IgD-negative memory B cell (primary cell): ENCODE data around the gene USP21. TPM values are rescaled to one million over a fixed set of nuclear protein-coding genes. Genes with fewer than 3 reads are reported as not detected.

Experiments used
- H3K27ac Mint-ChIP-seq, 3 donors: one replicate each; pipeline ENCODE4 v1.8.0; 2020 to 2022; ENCODE audit warnings: mild to moderate bottlenecking in 3 of 3, mixed read lengths in 3 of 3, moderate library complexity in 1 of 3
- H3K27me3 Mint-ChIP-seq: one replicate; pipeline ENCODE4 v1.8.0; 2021; ENCODE audit warnings: mixed read lengths
- H3K36me3 Mint-ChIP-seq: one replicate; pipeline ENCODE4 v1.8.0; 2020; ENCODE audit warnings: mild to moderate bottlenecking, mixed read lengths
- H3K4me1 Mint-ChIP-seq, 3 donors: one replicate each; pipeline ENCODE4 v1.8.0; 2020 to 2022; ENCODE audit warnings: mixed read lengths in 3 of 3, mild to moderate bottlenecking in 1 of 3
- H3K4me3 Mint-ChIP-seq, 4 donors: one replicate each; pipeline ENCODE4 v1.8.0; 2020 to 2022; ENCODE audit warnings: mild to moderate bottlenecking in 4 of 4, mixed read lengths in 4 of 4, moderate library complexity in 3 of 4
- H3K9me3 Mint-ChIP-seq, 3 donors: one replicate each; pipeline ENCODE4 v1.8.0; 2020 to 2021; ENCODE audit warnings: mixed read lengths in 3 of 3, mild to moderate bottlenecking in 1 of 3
- polyA plus RNA-seq: library from polyadenylated mRNA; unstranded; fragments of 300-500 nt; fragmentation: Illumina TruSeq; gene quantifications from one replicate; pipeline ENCODE4 v1.2.3, GENCODE V29; 2021

Gene USP21
- polyA plus RNA-seq, 1 donor from 2014 or later = 30.1 TPM

GRCh38 chr1:161199506-161200139 is 40.3 kb downstream of the USP21 start:
- Mint-ChIP-seq H3K4me1 (peaks cover 16 to 36% (median 27%) of the 10 kb centered on the region in 3 donors), H3K36me3 (peaks cover 5% of the 10 kb centered on the region), H3K27me3 (no peaks in the 10 kb centered on the region), H3K9me3 (no peaks in the 10 kb centered on the region), H3K4me3 (no peak overlapping the region), H3K27ac (peak overlapping the region in 1 of 3 donors; percentile 59)

DNA sequence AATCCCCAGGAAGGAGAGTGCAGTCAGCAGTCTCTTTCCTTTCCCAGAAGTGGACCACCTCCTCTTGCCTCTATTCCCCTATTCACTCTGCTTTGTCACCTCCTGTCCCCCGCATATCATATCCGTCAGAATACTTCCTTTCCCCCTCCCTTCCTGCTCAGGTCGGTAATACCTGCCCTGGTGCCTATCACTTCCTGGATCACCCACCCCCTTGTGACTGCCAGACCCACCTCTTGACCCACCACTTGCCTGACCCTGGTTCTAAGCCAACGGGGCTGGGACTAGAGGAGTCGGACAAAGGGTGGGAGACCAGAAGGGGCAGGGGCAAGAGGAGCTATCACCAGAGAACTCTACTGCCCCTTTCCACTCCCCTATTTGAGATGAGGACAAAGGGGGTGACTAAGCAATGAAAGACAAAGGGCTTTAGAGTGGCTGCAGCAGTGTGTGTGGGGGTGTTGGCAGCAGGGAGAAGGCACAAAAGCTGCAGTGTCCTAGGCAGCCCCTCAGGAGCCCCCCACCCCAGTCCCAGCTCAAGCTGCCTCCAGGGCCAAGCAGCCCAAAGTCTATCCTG is 41.2 kb downstream of the USP21 start:
- peaks cover 8 to 33% (median 22%) of the 10 kb centered on the region in 3 donors for H3K4me1 Mint-ChIP-seq
- no peaks in the 10 kb centered on the region for H3K27me3 Mint-ChIP-seq
- H3K9me3 Mint-ChIP-seq = no peaks in the 10 kb centered on the region
- H3K36me3 Mint-ChIP-seq = peaks cover 5% of the 10 kb centered on the region
- H3K4me3 Mint-ChIP-seq = peak overlapping the region in 3 of 4 donors; percentile 18 to 73 (median 72)
- peak overlapping the region in 1 of 3 donors; percentile 59 for H3K27ac Mint-ChIP-seq

DNA sequence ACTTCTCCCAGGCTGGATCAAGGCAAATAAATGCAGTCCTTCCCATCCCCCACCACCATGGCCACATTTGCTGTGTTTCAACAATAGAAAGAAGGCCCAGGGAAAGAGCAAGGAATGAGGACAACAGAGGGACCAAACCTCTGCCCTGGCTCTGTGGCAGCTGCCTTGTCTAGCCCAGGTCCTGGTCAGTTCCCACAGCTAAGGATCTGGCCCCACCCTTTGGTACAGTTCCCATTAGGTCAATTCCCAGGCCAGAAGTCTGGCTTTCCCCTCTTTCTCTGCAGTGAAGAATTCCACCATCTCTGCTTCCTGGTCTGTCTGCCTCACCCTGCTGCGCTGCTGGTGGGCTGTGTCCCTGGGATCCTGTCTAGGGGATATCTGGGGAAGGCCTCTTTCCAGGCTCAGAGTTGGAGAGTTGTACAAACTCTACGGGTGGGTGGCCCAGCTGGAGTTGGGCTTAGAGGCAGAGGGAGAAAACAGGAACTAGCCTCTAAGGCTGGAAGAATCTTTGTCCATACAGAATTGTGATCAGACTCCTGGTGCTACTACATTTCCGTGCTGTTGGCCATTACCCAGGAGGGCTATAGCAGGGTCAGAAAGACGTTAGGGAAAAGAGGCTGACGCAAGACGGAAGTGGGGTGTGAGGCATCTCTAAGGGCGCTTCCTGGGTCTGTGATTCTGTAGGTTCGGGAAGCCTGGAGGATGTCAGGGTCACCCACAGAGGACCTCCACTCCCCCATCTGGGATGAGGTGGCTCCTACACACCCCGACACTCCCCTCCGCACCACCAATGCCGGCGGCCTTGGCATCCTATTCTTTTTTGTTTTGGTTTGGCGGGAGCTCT is 41.9 kb downstream of the USP21 start:
- H3K27ac Mint-ChIP-seq = peak overlapping the region; percentile 93 to 97 (median 97)
- H3K4me3 Mint-ChIP-seq = peak overlapping the region; percentile 90 to 98 (median 96)
- H3K36me3 Mint-ChIP-seq = peaks cover 7% of the 10 kb centered on the region
- peaks cover 6 to 35% (median 22%) of the 10 kb centered on the region in 3 donors for H3K4me1 Mint-ChIP-seq
- H3K27me3 Mint-ChIP-seq = no peaks in the 10 kb centered on the region
- H3K9me3 Mint-ChIP-seq = no peaks in the 10 kb centered on the region

DNA sequence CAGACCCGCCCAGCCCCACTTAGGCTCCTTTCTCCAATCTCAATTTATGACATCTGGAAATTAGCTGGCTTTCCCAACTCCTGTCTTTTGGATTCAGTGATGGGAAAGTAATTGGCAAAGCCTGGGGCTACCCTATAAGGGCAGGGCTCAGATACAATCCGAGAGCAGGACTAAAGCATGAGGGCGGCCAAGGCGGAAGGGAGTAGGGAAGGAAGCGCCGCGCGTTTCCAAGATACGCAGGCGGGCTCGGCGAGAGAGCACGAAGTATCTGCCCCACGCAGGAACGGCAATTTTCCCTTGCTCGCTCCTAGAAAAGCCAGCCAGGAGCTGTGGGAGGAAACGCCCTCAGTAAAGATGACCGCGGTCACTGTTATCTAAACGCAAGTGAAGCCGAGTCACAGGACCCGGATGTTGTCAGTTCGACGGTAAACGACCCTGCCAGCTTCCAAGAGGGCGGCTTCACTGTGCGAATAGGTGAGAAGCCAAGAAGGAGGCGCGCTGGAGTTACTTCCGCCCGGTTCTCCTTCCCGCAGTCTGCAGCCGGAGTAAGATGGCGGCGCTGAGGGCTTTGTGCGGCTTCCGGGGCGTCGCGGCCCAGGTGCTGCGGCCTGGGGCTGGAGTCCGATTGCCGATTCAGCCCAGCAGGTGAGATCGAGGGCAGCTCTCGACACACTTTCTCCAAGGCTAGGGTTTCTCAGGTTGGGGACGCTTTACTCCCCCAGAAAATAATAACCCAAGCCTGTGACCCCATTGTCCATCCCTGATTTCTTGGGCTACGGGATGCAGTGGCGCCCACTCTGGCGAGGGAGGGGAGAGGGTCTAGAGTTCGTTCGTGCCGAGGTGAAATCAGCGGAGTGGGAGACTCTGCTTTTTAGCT is 42.8 kb downstream of the USP21 start, which contains the start of gene NDUFS2:
Gene NDUFS2 (plus strand): TSS at position 532 of the 877 bp plus-strand sequence. CDS start 19 bp downstream, at position 551.
- peaks cover 7% of the 10 kb centered on the region for H3K36me3 Mint-ChIP-seq
- no peaks in the 10 kb centered on the region for H3K9me3 Mint-ChIP-seq
- peak within 1 kb of the TSS; percentile 90 to 98 (median 96) for H3K4me3 Mint-ChIP-seq
- H3K27ac Mint-ChIP-seq = peak within 1 kb of the TSS; percentile 93 to 97 (median 97)
- no peaks in the 10 kb centered on the region for H3K27me3 Mint-ChIP-seq
- peaks cover 6 to 38% (median 22%) of the 10 kb centered on the region in 3 donors for H3K4me1 Mint-ChIP-seq

DNA sequence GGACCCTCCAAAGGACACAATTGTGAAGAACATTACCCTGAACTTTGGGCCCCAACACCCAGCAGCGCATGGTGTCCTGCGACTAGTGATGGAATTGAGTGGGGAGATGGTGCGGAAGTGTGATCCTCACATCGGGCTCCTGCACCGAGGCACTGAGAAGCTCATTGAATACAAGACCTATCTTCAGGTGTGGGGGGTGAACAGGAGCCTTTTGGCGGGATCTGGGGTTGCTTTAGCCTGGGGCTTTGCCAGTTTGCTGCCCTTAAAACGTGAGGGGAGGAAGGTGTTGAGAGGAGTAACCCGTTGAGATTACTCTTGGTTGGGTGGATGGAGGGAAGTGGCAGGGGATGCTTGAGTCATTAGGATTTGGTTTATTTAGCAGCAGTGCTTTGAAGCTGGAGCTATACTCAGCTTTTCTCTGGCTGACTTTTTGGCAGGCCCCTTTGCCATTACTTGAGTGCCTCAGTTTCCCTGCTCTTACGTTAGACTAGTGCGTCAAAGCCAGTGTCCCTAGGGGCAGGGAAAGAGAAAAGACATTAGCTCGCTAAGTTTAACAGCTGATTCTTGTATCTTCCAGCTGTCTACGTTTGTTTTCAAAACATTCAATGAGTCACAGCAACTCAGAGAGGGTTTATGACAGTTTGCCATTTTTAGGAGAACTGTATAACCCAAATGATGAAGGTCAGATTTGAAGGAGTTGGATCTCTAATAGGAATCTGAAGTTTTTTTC is 47.3 kb downstream of the USP21 start:
- Mint-ChIP-seq H3K4me3 (no peak overlapping the region), H3K9me3 (no peaks in the 10 kb centered on the region), H3K27me3 (no peaks in the 10 kb centered on the region), H3K4me1 (peaks cover 3 to 36% (median 21%) of the 10 kb centered on the region in 3 donors), H3K36me3 (peaks cover 18% of the 10 kb centered on the region), H3K27ac (no peak overlapping the region)

GRCh38 chr1:161207173-161207572 is 47.9 kb downstream of the USP21 start:
- Mint-ChIP-seq H3K4me3 (no peak overlapping the region), H3K4me1 (peaks cover 3 to 30% (median 19%) of the 10 kb centered on the region in 3 donors), H3K27ac (no peak overlapping the region), H3K27me3 (no peaks in the 10 kb centered on the region), H3K9me3 (no peaks in the 10 kb centered on the region), H3K36me3 (peaks cover 22% of the 10 kb centered on the region)

DNA sequence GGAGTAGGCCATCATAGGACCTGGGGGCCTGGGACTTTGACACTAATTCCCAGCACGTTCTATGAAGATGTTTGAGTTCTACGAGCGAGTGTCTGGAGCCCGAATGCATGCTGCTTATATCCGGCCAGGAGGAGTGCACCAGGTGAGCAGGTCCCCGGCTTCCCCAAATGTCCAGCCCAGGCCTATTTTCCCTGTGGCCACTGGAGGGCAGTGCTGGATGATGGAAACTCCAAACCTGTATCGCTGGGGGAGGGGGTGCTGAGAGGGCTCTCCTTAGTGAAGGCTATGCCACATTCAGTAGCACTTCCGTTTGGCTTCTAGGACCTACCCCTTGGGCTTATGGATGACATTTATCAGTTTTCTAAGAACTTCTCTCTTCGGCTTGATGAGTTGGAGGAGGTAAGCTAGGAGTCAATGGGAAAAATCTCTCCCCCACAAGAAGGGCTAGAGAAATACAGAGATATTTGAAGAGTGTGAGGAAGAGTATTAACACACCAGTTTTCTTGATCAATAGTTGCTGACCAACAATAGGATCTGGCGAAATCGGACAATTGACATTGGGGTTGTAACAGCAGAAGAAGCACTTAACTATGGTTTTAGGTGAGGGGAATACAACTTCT is 50.6 kb downstream of the USP21 start:
- Mint-ChIP-seq H3K9me3 (no peaks in the 10 kb centered on the region), H3K4me3 (peak overlapping the region in 2 of 4 donors; percentile 4 to 38), H3K27ac (peak overlapping the region in 2 of 3 donors; percentile 21 to 23), H3K4me1 (peaks cover 4 to 13% (median 9%) of the 10 kb centered on the region in 3 donors), H3K36me3 (peaks cover 27% of the 10 kb centered on the region), H3K27me3 (peaks cover under 1% of the 10 kb centered on the region)

GRCh38 chr1:161214369-161214768 is 55.1 kb downstream of the USP21 start:
- Mint-ChIP-seq H3K27ac (peak overlapping the region in 1 of 3 donors; percentile 53), H3K4me3 (no peak overlapping the region)

DNA sequence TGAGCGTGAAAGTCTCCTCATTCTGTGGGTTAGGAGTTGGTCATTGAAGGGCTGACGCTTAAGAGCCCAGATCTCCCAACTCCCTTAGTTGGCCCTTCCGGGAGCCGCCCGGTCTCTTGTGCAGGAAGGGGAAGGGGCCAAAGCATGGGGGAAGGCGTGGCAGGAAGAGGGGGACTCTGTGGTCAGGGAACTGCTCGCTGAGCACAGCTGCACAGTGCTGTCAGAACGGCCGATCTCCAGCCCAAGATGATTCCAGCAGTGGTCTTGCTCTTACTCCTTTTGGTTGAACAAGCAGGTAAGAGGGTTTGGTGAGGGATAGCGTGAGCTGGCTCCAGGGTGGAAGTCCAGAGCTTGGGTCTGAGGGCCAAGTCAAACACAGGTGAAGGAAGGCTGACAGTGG is 55.8 kb downstream of the USP21 start, which contains the start of gene FCER1G:
Gene FCER1G (plus strand): TSS at position 220 of the 400 bp plus-strand sequence. CDS start 27 bp downstream, at position 247.
- H3K4me3 Mint-ChIP-seq = peak within 1 kb of the TSS in 2 of 4 donors; percentile 60 to 65
- H3K36me3 Mint-ChIP-seq = peaks cover 22% of the 10 kb centered on the region
- peaks cover 0 to 2% (median 0%) of the 10 kb centered on the region in 3 donors for H3K9me3 Mint-ChIP-seq
- H3K27ac Mint-ChIP-seq = peak within 1 kb of the TSS in 1 of 3 donors; percentile 53
- peaks cover 14% of the 10 kb centered on the region for H3K27me3 Mint-ChIP-seq
- H3K4me1 Mint-ChIP-seq = peaks cover 13 to 23% (median 18%) of the 10 kb centered on the region in 3 donors

More at GRCh38 chr1:161214369-161214768, 55.1 kb downstream of the USP21 start:
- no peaks in the 10 kb centered on the region for H3K9me3 Mint-ChIP-seq
- peaks cover 13% of the 10 kb centered on the region for H3K27me3 Mint-ChIP-seq
- H3K4me1 Mint-ChIP-seq = peaks cover 15 to 25% (median 21%) of the 10 kb centered on the region in 3 donors
- H3K36me3 Mint-ChIP-seq = peaks cover 26% of the 10 kb centered on the region

Other genes starting within 250 kb of the USP21 start
- gene ITLN2, start 204.7 kb upstream of the USP21 start, polyA plus RNA-seq = not detected
- 4.8 TPM for gene F11R, start 138.3 kb upstream of the USP21 start, polyA plus RNA-seq
- 349 TPM for gene TSTD1, start 120.5 kb upstream of the USP21 start, polyA plus RNA-seq
- gene USF1, start 113.5 kb upstream of the USP21 start, polyA plus RNA-seq = 13.5 TPM
- gene ARHGAP30, start 89.6 kb upstream of the USP21 start, polyA plus RNA-seq = 138 TPM
- not detected for gene NECTIN4, start 69.9 kb upstream of the USP21 start, polyA plus RNA-seq
- 5.0 TPM for gene KLHDC9, start 61.1 kb upstream of the USP21 start, polyA plus RNA-seq
- gene PFDN2, start 41.5 kb upstream of the USP21 start, polyA plus RNA-seq = 95.2 TPM
- 19.7 TPM for gene NIT1, start 41.4 kb upstream of the USP21 start, polyA plus RNA-seq
- gene DEDD, start 26.8 kb upstream of the USP21 start, polyA plus RNA-seq = 39.1 TPM
- 122 TPM for gene UFC1, start 5.5 kb upstream of the USP21 start, polyA plus RNA-seq
- gene PPOX, start 6.9 kb downstream of the USP21 start, polyA plus RNA-seq = 13.4 TPM
- gene B4GALT3, start 18.0 kb downstream of the USP21 start, polyA plus RNA-seq = 44.2 TPM
- not detected for gene ADAMTS4, start 39.6 kb downstream of the USP21 start, polyA plus RNA-seq
- 71.3 TPM for gene NDUFS2, start 42.9 kb downstream of the USP21 start, polyA plus RNA-seq
- 6.6 TPM for gene FCER1G, start 55.8 kb downstream of the USP21 start, polyA plus RNA-seq
- gene APOA2, start 64.1 kb downstream of the USP21 start, polyA plus RNA-seq = not detected
- gene TOMM40L, start 66.6 kb downstream of the USP21 start, polyA plus RNA-seq = 3.8 TPM
- gene NR1I3, start 78.7 kb downstream of the USP21 start, polyA plus RNA-seq = not detected
- gene PCP4L1, start 99.2 kb downstream of the USP21 start, polyA plus RNA-seq = not detected
- not detected for gene MPZ, start 150.5 kb downstream of the USP21 start, polyA plus RNA-seq
- gene SDHC, start 154.9 kb downstream of the USP21 start, polyA plus RNA-seq = 173 TPM
- not detected for gene CFAP126, start 208.4 kb downstream of the USP21 start, polyA plus RNA-seq